GM10248 (cell line): ENCODE data around the gene FIG4.
"Not testable (repeated sequence)": the region's sequence is repeated elsewhere in the genome, so short reads cannot be mapped to it uniquely, and the experiment has no call there.

ENCODE experiments used
- CTCF ChIA-PET: fragments of 300-600 bp; sonication (Branson Sonifier 250); formaldehyde crosslinking; extraction: SDS; loops from one replicate; lab custom pipeline; 2021; ENCODE audit warnings: antibody characterized with exemption; lab: Yijun Ruan, JAX
- POLR2A ChIA-PET: fragments of 350-650 bp; sonication (Branson Sonifier 250); formaldehyde crosslinking; extraction: SDS; loops from one replicate; lab custom pipeline; 2020; ENCODE audit warnings: antibody characterized with exemption; lab: Yijun Ruan, JAX
- DNase-seq: peaks from one replicate; pipeline ENCODE4 v3.0.0; 2012; ENCODE audit errors: extremely low spot score
- CTCF ChIP-seq: IDR thresholded peaks from 2 replicates; pipeline ENCODE4 v1.5.1; 2012; ENCODE audit warnings: mild to moderate bottlenecking, low read depth; ENCODE audit errors: extremely low read depth, missing control alignments, control extremely low read depth

FIG4 gene

GRCh38 chr6:109669811-109670210 is 21.3 kb upstream of the FIG4 start:
- TF ChIP-seq CTCF: no peak
- ChIA-PET CTCF (no interaction called here), POLR2A (no interaction called here)
- DNase-seq: no peak

DNA sequence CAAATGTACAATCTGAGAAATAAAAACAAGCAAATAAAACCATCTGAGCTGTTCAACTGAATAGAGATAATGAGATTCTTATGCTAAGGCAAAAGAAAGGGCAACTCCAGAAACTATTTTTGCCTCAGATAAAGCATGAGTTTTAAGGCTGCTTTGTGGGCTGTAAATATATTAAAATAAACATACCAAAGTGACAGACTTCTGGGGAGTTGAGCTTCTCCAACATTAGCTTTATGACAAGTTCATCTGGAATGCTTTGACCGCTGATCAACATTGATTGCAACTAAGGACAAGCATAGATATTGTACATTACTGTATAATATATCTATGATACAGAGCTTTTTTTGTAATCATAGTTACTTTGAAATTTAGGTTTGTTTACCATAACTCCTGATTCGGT is 19.4 kb upstream of the FIG4 start:
- ChIA-PET CTCF (interaction anchor here (0.8 to 1.6 kb wide), 4 partner anchors 9 to 368 kb away, joined by 3 to 5 read pairs (median 3); no protein-coding TSS in a partner anchor), POLR2A (no interaction called here)
- no peak for DNase-seq
- no peak for TF ChIP-seq CTCF

DNA sequence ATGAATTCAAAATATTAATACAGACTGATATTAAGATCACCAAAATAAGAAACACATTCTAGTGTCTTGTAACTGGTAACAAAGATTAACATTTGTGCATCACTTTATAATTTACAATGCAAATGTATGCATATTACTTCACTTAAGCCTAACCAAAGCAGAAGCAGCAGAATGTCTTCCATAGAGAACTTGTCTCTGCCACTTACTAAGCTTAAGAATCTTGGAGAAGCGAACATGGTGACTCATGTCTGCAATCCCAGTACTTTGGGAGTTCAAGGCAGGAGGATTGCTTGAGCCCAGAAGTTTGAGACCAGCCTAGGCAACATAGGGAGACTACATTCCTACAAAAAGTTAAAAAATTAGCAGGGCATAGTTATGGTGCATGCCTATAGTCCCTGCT is 18.9 kb upstream of the FIG4 start:
- TF ChIP-seq CTCF: no peak
- no peak for DNase-seq
- CTCF ChIA-PET: interaction anchor here (0.8 to 1.6 kb wide), 4 partner anchors 9 to 368 kb away, joined by 3 to 5 read pairs (median 3); no protein-coding TSS in a partner anchor
- POLR2A ChIA-PET: no interaction called here

- DNase-seq: no peak
- TF ChIP-seq CTCF: no peak
- CTCF ChIA-PET: no interaction called here
- POLR2A ChIA-PET: no interaction called here
These were observed 18.3 kb upstream of the FIG4 start for GRCh38 chr6:109672839-109673238.

- CTCF ChIA-PET: no interaction called here
- DNase-seq: no peak
- TF ChIP-seq CTCF: no peak
- POLR2A ChIA-PET: no interaction called here
These were observed 14.4 kb upstream of the FIG4 start for GRCh38 chr6:109676724-109677123.

DNA sequence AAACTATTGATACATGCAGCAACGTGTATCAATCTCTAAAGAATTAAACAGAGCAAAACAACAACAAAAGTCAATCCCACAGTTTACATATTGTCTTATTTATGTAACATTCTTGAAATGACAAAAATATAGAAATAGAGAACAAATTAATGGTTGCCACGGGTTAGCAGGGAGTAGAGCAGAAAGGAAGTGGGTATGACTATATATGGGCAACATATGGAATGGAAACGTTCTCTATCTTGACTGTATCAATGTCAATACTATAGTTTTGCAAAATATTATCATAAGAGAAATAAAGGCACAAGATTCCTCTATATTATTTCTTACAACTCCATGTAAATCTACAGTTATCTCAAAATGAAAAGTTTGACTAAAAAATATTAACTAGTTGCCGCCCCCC is 12.9 kb upstream of the FIG4 start:
- no peak for TF ChIP-seq CTCF
- CTCF ChIA-PET: interaction anchor here (0.8 to 1.0 kb wide), 2 partner anchors 13 to 362 kb away, joined by 3 read pairs; no protein-coding TSS in a partner anchor
- POLR2A ChIA-PET: no interaction called here
- no peak for DNase-seq

GRCh38 chr6:109678661-109679505 is 12.2 kb upstream of the FIG4 start:
- DNase-seq, POLR2A ChIA-PET: not testable (repeated sequence)
- CTCF ChIA-PET: interaction anchor here (0.8 to 1.6 kb wide), 5 partner anchors 8 to 361 kb away, joined by 3 read pairs; partner anchors contain the start of genes AK9 and FIG4
